ENCODE results near the gene UQCRH.
"Not testable (repeated sequence)": the region's sequence is repeated elsewhere in the genome, so short reads cannot be mapped to it uniquely, and the experiment has no call there.

UQCRH gene

DNA sequence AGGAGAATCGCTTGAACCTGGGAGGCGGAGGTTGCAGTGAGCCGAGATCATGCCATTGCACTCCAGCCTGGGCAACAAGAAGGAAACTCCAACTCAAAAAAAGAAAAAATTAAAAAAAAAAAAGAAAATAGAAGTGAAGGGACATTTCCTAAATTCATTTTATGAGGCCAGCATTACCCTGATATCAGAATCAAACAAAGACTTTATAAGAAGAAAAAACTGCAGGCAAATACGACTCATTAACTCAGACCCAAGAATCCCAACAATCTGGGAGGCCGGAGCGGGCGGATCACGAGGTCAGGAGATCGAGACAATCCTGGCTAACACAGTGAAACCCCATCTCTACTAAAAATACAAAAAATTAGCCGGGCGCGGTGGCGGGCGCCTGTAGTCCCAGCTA lies 33.9 kb downstream of the UQCRH start:
- not testable (repeated sequence) for DNase-seq

- peak; percentile 96 for DNase-seq
Observed at GRCh38 chr1:46340404-46341221, 37.1 kb downstream of the UQCRH start, which contains the start of gene NSUN4. Gene NSUN4 (plus strand): TSS chr1:46340807. CDS start chr1:46340827, 20 bp downstream.

DNA sequence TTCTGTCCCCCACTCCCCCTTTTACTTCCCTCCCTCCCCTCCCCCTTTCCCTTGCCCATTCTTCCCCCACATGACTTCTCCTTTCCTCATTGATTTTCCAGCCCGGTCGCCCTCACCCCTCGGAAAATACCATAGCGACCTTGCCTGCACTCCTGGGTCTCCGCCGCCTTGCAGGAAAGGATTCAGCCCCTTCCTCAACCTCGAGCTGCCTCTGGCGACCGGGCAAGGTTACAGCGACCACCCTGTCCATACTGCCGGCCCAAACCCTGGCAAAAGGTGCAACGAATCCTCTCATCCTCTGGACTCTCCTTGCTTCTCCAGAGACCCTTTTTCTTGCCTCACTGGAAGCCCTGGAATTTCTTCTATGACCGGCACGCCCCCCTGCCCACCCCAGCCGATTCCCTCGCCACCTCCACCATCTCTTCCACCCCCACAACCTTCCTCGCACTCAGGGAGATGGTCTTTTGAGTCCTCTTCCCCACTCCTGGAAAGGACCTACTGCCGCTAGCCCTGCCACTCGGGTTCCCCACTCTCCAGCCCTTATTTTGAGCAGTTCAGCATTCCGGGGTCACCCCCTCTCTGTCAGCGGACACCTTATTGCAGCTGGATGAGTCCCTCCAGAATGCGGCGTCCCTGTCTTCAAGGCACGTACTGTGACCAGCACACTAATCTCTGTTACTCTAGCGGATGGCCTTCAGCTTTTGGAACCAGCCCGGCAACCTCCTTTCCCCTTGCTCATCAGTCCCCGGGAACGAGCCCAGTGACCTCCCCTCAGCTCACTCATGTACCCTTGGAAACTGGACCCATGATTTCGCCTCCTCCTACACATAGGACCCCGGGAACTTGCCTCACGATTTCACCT lies 38.0 kb downstream of the UQCRH start:
- no peak for DNase-seq

GRCh38 chr1:46342084-46342656 lies 38.7 kb downstream of the UQCRH start:
- DNase-seq, result no peak

- DNase-seq, result no peak
Observed at GRCh38 chr1:46342677-46343350, 39.3 kb downstream of the UQCRH start.

DNA sequence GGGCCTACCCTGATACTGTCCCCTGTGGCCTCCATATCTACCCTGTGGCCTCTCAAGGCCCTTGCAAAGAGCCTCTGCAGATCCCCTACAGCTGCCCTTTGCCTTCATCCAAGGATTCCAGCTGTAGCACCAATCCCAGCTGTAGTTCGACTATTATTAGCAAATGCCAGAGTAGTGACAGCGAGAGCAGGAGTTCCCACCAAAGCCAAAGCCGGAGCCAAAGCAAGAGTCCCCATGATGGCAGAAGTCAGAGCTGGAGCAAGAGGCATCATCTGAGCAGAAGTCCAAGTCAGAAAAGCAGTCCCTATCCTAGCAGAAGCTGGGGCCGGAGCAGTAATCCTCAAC lies 39.8 kb downstream of the UQCRH start:
- DNase-seq, result no peak

DNA sequence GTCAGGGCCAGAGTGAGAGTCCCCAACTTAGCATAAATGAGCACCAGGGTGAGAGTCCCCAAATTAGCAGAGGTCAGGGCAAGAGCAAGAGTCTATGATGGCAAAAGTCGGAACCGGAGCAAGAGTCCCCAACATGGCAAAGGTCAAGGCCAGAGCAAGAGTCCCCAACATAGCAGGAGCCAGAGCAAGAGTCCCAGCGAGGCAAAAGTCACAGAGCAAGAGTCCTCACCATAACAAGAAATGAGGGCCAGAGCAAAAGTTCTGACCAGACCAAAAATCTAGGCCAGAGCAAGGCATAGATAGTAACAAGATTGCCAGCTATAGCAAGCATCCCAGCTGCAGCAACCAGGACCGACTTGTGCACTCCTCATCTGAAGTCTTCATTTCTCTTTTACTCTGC lies 40.2 kb downstream of the UQCRH start:
- no peak for DNase-seq

DNA sequence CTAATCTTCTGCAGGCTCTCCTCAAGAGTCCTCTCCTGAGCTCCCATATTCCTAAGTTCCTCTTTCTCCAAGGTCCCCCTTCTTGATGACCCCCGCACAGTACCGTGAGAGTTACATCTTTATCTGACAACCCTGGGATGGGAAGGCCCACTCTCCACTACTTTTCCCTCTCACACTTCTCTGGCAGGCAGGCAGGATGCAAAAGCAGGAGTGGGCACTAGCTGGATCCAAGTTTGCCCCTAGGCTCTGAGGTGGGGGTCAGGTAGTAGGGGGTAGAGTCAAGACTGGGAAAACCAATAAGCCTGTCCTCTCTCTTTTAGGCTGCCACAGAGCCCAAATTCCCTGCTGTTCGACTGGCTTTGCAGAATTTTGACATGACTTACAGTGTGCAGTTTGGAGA lies 41.0 kb downstream of the UQCRH start:
- DNase-seq, result no peak

- no peak for DNase-seq
Observed at GRCh38 chr1:46345281-46345680, 41.8 kb downstream of the UQCRH start.

- no peak for DNase-seq
Observed at GRCh38 chr1:46352363-46352762, 48.9 kb downstream of the UQCRH start.

DNA sequence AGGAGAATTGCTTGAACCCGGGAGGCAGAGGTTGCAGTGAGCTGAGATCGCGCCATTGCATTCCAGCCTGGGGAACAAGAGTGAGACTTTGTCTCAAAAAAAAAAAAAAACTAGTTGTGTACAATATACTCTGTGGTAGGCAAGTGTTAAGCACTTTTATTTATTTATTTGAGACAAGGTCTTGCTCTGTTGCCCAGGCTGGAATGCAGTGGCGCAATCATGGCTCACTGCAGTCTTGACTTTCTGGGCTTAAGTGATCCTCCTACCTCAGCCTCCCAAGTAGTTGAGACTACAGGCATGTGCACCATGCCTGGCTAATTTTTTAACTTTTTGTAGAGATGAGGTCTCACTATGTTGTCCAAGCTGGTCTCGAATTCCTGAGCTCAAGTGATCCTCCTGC lies 52.4 kb downstream of the UQCRH start:
- not testable (repeated sequence) for DNase-seq

GRCh38 chr1:46362158-46362557 lies 58.7 kb downstream of the UQCRH start:
- DNase-seq, result no peak

- DNase-seq, result no peak
Observed at GRCh38 chr1:46363121-46363520, 59.6 kb downstream of the UQCRH start.

- no peak for DNase-seq
Observed at GRCh38 chr1:46364612-46365011, 61.1 kb downstream of the UQCRH start.

DNA sequence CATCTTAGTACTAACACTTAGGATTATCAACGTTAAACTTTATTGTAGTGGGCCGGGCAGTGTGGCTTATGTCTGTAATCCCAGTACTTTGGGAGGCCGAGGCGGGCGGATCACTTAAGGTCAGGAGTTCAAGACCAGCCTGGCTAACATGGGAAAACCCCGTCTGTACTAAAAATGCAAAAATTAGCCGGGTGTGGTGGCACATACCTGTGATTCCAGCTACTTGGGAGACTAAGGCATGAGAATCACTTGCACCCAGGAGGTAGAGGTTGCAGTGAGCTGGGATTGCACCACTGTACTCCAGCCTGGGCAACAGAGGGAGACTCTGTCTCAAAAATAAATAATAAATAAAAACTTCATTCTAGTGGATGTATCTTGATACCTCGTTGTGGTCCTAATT lies 62.3 kb downstream of the UQCRH start:
- not testable (repeated sequence) for DNase-seq

Data from NCI-H2029 treated with DMSO at 0.1 percent for 48 hours (cell line).